GM23338 (cell line): ENCODE data around the gene ARHGEF3. TPM values are rescaled to one million over a fixed set of nuclear protein-coding genes. Genes with fewer than 3 reads are reported as not detected.

ENCODE experiments used
- ATAC-seq: fragments of 200-7000 bp; cut with Tn5 transposase; 3 replicates; pipeline ENCODE4 v1.9.1; 2020
- DNase-seq: peaks from one replicate; pipeline ENCODE4 v3.0.0-alpha.2; 2015; ENCODE audit warnings: low spot score
- H2AFZ ChIP-seq: fragments of 200-600 bp; sonication (generic); 2 replicates; pipeline ENCODE4 v1.8.0; 2016; ENCODE audit warnings: antibody characterized with exemption, mild to moderate bottlenecking, moderate library complexity
- H3F3A ChIP-seq: fragments of 200-600 bp; sonication (generic); replicated peaks from 2 replicates; pipeline ENCODE4 v1.8.0; 2017; ENCODE audit warnings: antibody characterized with exemption, mixed run types, low read depth
- H3K27ac ChIP-seq: fragments of 200-600 bp; sonication (generic); 2 replicates; pipeline ENCODE4 v1.6.1; 2016; ENCODE audit warnings: low read depth
- H3K27me3 ChIP-seq: fragments of 200-600 bp; sonication (generic); 2 replicates; pipeline ENCODE4 v1.8.0; 2016; ENCODE audit warnings: mild to moderate bottlenecking, mixed run types, moderate library complexity; ENCODE audit not compliant: insufficient read depth
- H3K36me3 ChIP-seq: fragments of 200-600 bp; sonication (generic); 2 replicates; pipeline ENCODE4 v1.8.0; 2016; ENCODE audit warnings: mild to moderate bottlenecking; ENCODE audit not compliant: insufficient read depth
- H3K4me1 ChIP-seq: fragments of 200-600 bp; sonication (generic); 2 replicates; pipeline ENCODE4 v1.8.0; 2016; ENCODE audit warnings: mild to moderate bottlenecking, moderate library complexity; ENCODE audit not compliant: insufficient read depth
- H3K4me2 ChIP-seq: fragments of 200-600 bp; sonication (generic); 2 replicates; pipeline ENCODE4 v1.7.1; 2017; ENCODE audit warnings: mixed run types
- H3K4me3 ChIP-seq: fragments of 200-600 bp; sonication (generic); 2 replicates; pipeline ENCODE4 v1.6.1; 2016; ENCODE audit warnings: mixed run types
- H3K79me2 ChIP-seq: fragments of 200-600 bp; sonication (generic); replicated peaks from 2 replicates; pipeline ENCODE4 v1.8.0; 2017; ENCODE audit warnings: mild to moderate bottlenecking; ENCODE audit not compliant: insufficient read depth
- H3K9me2 ChIP-seq: fragments of 200-600 bp; sonication (generic); 2 replicates; pipeline ENCODE4 v1.8.0; 2017; ENCODE audit not compliant: insufficient read depth
- H4K20me1 ChIP-seq: fragments of 200-600 bp; sonication (generic); replicated peaks from 2 replicates; pipeline ENCODE4 v1.8.0; 2017; ENCODE audit warnings: mild to moderate bottlenecking; ENCODE audit not compliant: insufficient read depth
- H3K27ac Mint-ChIP-seq: 2 replicates; pipeline ENCODE4 v1.8.0; 2020; ENCODE audit warnings: inconsistent platforms, mild to moderate bottlenecking, moderate library complexity, mixed read lengths
- H3K27me3 Mint-ChIP-seq: 3 replicates; pipeline ENCODE4 v1.8.0; 2022; ENCODE audit warnings: low read depth, mild to moderate bottlenecking, moderate library complexity, mixed read lengths, inconsistent platforms; ENCODE audit not compliant: insufficient read depth, poor library complexity
- H3K36me3 Mint-ChIP-seq: 3 replicates; pipeline ENCODE4 v1.8.0; 2021; ENCODE audit warnings: low read depth, mild to moderate bottlenecking, inconsistent platforms, moderate library complexity, mixed read lengths
- H3K4me1 Mint-ChIP-seq: 3 replicates; pipeline ENCODE4 v1.8.0; 2020; ENCODE audit warnings: mild to moderate bottlenecking, inconsistent platforms, mixed read lengths
- H3K4me3 Mint-ChIP-seq: 3 replicates; pipeline ENCODE4 v1.8.0; 2021; ENCODE audit warnings: moderate library complexity, mild to moderate bottlenecking, inconsistent platforms, mixed read lengths
- H3K9me3 Mint-ChIP-seq: 3 replicates; pipeline ENCODE4 v1.8.0; 2020; ENCODE audit warnings: moderate library complexity, mild to moderate bottlenecking, inconsistent platforms, mixed read lengths
- CREB1 ChIP-seq: fragments of 250-450 bp; sonication (Bioruptor Pico); IDR thresholded peaks from 2 replicates; pipeline ENCODE4 v1.5.0; 2020; ENCODE audit warnings: low read depth, mild to moderate bottlenecking, moderate library complexity
- EZH2 ChIP-seq: fragments of 200-600 bp; sonication (generic); IDR thresholded peaks from one replicate; pipeline ENCODE4 v1.8.0; 2017; ENCODE audit warnings: antibody characterized with exemption, mild to moderate bottlenecking, low read depth; ENCODE audit not compliant: unreplicated experiment
- JUNB ChIP-seq: IDR thresholded peaks from one replicate; pipeline ENCODE4 v1.6.1; 2016; ENCODE audit warnings: antibody characterized with exemption; ENCODE audit not compliant: unreplicated experiment
- POLR2AphosphoS5 ChIP-seq: IDR thresholded peaks from 2 replicates; pipeline ENCODE4 v1.6.1; 2016; ENCODE audit warnings: antibody characterized with exemption, low read depth
- ZNF114 ChIP-seq: fragments of 250-450 bp; sonication (Bioruptor Pico); IDR thresholded peaks from 2 replicates; pipeline ENCODE4 v1.5.0; 2020; ENCODE audit warnings: mild to moderate bottlenecking, moderate library complexity
- ZNF331 ChIP-seq: fragments of 250-450 bp; sonication (Bioruptor Pico); IDR thresholded peaks from 2 replicates; pipeline ENCODE4 v1.5.0; 2020; ENCODE audit warnings: low read depth, mild to moderate bottlenecking, moderate library complexity
- polyA plus RNA-seq: library from polyadenylated mRNA; unstranded; fragments of >200 nt; fragmentation: Nextera tagmentation; extraction: Ambion mirVana; gene quantifications from 2 replicates; pipeline ENCODE4 v1.2.1, GENCODE V29; 2016
- total RNA-seq: library from RNA; depleted of rRNA; stranded (reverse); fragments of >200 nt; shearing (Covaris generic); gene quantifications from 2 replicates; pipeline ENCODE4 v1.2.3, GENCODE V29; 2014
- TF ChIP-seq, protein P1 (sequence below), 2 experiments: fragments of 200-600 bp in 1 of 2; sonication (generic) in 1 of 2; conservative IDR thresholded peaks; 2 replicates each; pipeline versions ENCODE4 v1.5.1 to v1.6.1; 2016 to 2017; ENCODE audit warnings: antibody characterized with exemption in 2 of 2, low read depth in 2 of 2, mild to moderate bottlenecking in 2 of 2, moderate library complexity in 1 of 2
- TF ChIP-seq, protein P2 (sequence below): IDR thresholded peaks from 2 replicates; pipeline ENCODE4 v1.6.1; 2016; ENCODE audit warnings: antibody characterized with exemption
- TF ChIP-seq, protein P3 (sequence below): IDR thresholded peaks from one replicate; pipeline ENCODE4 v1.6.1; 2018; ENCODE audit warnings: antibody characterized with exemption; ENCODE audit not compliant: unreplicated experiment

The ARHGEF3 gene
- total and polyA plus RNA-seq, 2 experiments from 2014 or later: 5.0 to 5.1 TPM

DNA sequence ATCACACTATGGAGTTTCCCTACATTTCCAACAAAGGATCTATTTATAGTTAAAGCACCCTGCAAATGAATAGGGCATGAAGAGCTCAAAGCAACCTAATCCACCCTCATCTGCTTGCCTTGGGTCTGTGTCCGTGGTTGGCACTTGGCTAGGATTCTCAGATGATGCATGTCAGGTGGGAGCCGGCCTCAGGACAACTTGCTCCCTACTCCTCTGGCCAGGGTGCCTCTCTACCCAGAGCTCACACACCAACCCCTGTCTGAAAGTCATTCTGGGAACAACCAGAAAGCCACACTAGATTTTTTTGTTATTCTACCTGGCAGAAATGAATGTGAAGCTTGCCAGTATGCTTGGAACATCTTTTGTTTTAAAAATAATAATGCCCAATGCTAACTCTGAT is 13.2 kb downstream of the ARHGEF3 start (continued):
- TF ChIP-seq JUNB (no peak), ZNF114 (CRISPR knock-in tag) (no peak), ZNF331 (CRISPR knock-in tag) (no peak), EZH2 (no peak), CREB1 (CRISPR knock-in tag) (no peak)
- TF ChIP-seq, protein P1, sequence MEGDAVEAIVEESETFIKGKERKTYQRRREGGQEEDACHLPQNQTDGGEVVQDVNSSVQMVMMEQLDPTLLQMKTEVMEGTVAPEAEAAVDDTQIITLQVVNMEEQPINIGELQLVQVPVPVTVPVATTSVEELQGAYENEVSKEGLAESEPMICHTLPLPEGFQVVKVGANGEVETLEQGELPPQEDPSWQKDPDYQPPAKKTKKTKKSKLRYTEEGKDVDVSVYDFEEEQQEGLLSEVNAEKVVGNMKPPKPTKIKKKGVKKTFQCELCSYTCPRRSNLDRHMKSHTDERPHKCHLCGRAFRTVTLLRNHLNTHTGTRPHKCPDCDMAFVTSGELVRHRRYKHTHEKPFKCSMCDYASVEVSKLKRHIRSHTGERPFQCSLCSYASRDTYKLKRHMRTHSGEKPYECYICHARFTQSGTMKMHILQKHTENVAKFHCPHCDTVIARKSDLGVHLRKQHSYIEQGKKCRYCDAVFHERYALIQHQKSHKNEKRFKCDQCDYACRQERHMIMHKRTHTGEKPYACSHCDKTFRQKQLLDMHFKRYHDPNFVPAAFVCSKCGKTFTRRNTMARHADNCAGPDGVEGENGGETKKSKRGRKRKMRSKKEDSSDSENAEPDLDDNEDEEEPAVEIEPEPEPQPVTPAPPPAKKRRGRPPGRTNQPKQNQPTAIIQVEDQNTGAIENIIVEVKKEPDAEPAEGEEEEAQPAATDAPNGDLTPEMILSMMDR (conservative IDR thresholded peaks at IDR 0.05; ENCODE audit: low read depth in 2 of 2): no peak
- TF ChIP-seq, protein P2, sequence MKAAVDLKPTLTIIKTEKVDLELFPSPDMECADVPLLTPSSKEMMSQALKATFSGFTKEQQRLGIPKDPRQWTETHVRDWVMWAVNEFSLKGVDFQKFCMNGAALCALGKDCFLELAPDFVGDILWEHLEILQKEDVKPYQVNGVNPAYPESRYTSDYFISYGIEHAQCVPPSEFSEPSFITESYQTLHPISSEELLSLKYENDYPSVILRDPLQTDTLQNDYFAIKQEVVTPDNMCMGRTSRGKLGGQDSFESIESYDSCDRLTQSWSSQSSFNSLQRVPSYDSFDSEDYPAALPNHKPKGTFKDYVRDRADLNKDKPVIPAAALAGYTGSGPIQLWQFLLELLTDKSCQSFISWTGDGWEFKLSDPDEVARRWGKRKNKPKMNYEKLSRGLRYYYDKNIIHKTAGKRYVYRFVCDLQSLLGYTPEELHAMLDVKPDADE: no peak
- TF ChIP-seq, protein P3, sequence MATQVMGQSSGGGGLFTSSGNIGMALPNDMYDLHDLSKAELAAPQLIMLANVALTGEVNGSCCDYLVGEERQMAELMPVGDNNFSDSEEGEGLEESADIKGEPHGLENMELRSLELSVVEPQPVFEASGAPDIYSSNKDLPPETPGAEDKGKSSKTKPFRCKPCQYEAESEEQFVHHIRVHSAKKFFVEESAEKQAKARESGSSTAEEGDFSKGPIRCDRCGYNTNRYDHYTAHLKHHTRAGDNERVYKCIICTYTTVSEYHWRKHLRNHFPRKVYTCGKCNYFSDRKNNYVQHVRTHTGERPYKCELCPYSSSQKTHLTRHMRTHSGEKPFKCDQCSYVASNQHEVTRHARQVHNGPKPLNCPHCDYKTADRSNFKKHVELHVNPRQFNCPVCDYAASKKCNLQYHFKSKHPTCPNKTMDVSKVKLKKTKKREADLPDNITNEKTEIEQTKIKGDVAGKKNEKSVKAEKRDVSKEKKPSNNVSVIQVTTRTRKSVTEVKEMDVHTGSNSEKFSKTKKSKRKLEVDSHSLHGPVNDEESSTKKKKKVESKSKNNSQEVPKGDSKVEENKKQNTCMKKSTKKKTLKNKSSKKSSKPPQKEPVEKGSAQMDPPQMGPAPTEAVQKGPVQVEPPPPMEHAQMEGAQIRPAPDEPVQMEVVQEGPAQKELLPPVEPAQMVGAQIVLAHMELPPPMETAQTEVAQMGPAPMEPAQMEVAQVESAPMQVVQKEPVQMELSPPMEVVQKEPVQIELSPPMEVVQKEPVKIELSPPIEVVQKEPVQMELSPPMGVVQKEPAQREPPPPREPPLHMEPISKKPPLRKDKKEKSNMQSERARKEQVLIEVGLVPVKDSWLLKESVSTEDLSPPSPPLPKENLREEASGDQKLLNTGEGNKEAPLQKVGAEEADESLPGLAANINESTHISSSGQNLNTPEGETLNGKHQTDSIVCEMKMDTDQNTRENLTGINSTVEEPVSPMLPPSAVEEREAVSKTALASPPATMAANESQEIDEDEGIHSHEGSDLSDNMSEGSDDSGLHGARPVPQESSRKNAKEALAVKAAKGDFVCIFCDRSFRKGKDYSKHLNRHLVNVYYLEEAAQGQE: no peak

DNA sequence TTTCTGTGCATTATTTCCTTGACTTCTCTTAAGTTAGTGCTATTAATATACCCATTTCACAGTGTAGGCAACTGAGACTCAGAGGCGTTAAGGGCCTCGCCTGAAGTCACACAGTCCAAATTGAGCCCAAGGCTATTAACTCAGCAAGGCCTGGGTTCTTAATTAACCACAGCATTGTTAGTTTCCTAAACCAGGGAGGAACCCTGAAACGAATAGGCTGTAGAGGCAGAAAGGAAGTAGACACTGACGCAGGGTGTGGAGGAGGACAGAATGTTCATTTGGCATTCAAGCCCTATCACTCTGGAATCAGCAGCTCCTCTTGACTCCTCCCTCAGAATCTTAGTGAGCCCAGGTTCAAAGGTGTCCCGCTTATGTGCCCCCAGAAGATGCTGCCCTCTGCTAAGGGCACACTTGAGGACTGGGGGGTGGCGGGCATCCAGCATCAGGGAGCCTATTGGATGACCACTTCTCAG is 13.9 kb downstream of the ARHGEF3 start:
- no peak overlapping the region for H3K4me2 ChIP-seq
- H2AFZ ChIP-seq: no peak overlapping the region
- Mint-ChIP-seq H3K27ac (no peak overlapping the region), H3K9me3 (no peaks in the 10 kb centered on the region), H3K4me1 (peaks cover 12% of the 10 kb centered on the region), H3K27me3 (peaks cover 3% of the 10 kb centered on the region), H3K4me3 (no peak overlapping the region), H3K36me3 (no peaks in the 10 kb centered on the region)
- H3F3A ChIP-seq: no peaks in the 10 kb centered on the region
- no peak for DNase-seq
- no peaks in the 10 kb centered on the region for H3K9me2 ChIP-seq
- H3K27ac ChIP-seq: no peak overlapping the region
- no peaks in the 10 kb centered on the region; the same call in 1 of the 2 replicates for H4K20me1 ChIP-seq
- peaks cover 3% of the 10 kb centered on the region; the same call in 1 of the 2 replicates for H3K4me1 ChIP-seq
- no peak overlapping the region for H3K4me3 ChIP-seq
- H3K79me2 ChIP-seq: no peaks in the 10 kb centered on the region
- H3K27me3 ChIP-seq: no peaks in the 10 kb centered on the region
- no peaks in the 10 kb centered on the region for H3K36me3 ChIP-seq
- no peak for ATAC-seq
- TF ChIP-seq POLR2AphosphoS5 (no peak), ZNF114 (CRISPR knock-in tag) (no peak), CREB1 (CRISPR knock-in tag) (no peak)
- TF ChIP-seq, protein P1 (conservative IDR thresholded peaks at IDR 0.05; ENCODE audit: low read depth in 2 of 2): no peak
